IPS-11a (cell line): ENCODE measurements around the gene IFIT1B.
A peak's percentile ranks its signal among the peaks of the same experiment; 100 is the strongest.
"Not testable (repeated sequence)": the region's sequence is repeated elsewhere in the genome, so short reads cannot be mapped to it uniquely, and the experiment has no call there.

Experiments used
- H3K4me3 ChIP-seq: one replicate; pipeline ENCODE4 v1.5.1; 2013; ENCODE audit warnings: low read depth, low read length, control low read depth

Gene IFIT1B

DNA sequence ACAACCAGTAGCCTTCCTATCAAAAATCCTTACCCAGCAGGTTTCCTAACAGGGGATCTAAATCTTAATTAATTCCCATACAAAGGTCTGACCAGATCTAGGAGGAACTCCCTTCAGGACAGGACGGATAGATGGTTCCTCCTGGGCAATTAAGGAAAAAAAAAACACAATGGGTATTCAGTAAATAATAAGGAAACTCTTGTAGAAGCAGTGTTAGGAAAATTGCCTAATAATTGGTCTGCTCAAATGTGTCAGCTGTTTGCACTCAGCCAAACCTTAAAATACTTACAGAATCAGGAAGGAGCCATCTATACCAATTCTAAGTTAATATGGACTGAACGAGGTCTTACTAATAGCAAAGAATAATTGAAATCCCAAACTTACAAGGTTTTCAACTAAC is 33.3 kb downstream of the IFIT1B start:
- H3K4me3 ChIP-seq, result not testable (repeated sequence)

DNA sequence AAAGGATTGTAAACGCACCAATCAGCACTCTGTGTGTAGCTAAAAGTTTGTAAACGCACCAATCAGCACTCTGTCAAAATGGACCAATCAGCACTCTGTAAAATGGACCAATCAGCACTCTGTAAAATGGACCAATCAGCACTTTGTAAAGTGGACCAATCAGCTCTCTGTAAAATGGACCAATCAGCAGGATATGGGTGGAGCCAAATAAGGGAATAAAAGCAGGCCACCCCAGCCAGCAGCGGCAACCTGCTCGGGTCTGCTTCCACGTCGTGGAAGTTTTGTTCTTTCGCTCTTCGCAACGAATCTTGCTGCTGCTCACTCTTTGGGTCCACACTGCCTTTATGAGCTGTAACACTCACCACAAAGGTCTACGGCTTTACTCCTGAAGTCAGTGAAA is 34.4 kb downstream of the IFIT1B start:
- not testable (repeated sequence) for H3K4me3 ChIP-seq

DNA sequence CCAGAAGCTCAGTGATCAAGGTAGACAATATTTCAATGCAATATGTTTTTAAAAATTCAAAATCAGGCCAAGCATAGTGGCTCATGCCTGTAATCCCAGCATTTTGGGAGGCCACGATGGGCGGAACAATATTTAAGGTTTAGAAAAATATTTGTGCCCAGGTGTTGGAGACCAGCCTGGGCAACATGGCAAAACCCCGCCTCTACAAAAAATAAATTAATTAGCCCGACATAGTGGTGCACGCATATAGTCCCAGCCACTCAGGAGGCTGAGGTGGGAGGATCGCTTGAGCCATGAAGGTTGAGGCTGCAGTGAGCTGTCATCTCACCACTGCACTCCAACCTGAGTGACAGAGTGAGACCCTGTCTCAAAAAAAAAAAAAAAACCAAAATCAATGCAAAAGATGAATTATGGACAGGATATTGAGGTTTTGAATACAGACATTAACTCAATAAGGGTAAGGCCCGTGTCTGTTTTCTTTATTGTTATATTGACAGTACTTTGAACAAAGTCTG is 35.6 kb downstream of the IFIT1B start:
- no peak overlapping the region for H3K4me3 ChIP-seq

DNA sequence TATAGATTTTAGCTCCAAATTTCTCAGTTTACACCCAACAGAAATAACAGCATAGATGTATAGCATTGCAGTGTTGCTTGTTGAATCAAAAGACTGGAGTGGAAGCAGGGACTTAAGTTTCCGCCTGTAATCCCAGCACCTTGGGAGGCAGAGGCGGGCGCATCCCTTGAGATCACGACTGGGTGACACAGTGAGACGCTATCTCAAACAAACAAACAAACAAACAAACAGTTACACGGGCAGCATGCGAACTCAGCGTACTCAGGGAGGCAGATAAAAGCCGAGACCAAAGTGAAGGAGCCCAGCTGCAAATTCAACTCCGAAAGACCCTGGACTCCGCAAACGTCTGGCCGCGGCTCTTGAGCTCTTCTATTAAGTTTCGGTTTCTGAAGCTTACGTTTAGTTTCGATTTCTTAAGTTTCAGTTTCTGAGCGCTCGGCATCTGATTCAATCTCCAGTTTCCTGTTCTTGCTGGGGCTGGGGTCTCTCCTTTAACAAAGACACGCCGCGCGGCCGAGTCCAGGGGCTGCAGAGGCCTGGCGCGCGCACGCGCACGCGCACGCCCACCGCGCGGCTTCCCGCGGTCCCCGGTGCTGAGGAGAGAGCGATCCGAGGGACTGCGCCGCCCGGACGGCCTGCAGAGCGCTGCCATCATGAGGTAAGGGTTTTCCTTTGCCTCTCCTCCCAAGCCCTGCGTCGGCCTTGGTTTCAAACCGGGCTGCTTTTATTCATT is 36.5 kb downstream of the IFIT1B start, which contains the start of gene IFIT5:
Gene IFIT5, plus strand, starts transcription at position 423 of the 733 bp plus-strand sequence. Its CDS starts 231 bp downstream, at position 654.
- peak within 1 kb of the TSS; percentile 80 for H3K4me3 ChIP-seq

DNA sequence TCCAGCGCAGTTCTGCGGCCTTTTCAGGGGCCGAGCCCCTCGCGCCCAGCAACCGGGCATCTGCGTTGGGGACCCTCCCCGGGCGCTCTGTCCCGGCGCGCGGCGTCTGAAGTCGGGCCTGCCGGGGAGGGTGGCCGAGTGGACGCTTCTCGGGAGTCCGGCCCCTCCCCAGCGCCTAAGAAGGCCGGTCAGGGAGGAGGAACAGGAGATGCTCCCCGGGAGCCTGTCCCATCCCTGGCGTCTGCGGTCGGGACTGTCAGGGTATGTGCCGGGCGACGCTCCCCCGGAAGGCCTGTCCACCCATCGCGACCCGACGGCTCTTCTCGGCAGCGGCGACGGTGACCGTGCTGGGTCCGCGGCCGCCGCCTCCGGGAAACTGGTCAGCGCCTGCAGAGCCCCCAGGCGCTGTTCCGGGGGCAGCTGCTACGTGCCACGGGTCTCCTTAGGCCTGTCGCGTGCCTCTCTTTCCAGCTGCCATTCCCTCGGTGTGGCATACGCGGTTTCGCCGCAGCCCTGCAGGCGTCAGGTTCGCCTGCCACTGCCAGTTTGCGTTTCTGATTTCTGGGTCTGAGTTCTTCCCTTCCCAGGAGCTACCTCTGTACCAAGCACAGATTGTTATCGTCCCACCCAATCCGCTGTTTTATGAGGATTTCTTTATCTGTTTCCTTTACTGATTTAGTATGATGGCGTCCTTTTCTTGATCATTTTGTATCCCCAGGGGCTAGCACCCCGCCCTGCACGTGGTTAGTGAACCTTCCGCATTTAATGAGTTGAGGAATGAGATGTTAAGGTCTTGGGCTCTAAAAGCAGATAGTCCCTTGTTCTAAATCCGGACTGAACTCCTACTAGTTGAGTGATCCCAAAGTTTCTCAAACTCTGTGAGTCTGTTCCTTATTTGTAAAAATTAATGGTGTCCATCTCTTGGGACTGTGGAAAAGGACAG is 37.3 kb downstream of the IFIT1B start:
- H3K4me3 ChIP-seq, result peak overlapping the region; percentile 80

DNA sequence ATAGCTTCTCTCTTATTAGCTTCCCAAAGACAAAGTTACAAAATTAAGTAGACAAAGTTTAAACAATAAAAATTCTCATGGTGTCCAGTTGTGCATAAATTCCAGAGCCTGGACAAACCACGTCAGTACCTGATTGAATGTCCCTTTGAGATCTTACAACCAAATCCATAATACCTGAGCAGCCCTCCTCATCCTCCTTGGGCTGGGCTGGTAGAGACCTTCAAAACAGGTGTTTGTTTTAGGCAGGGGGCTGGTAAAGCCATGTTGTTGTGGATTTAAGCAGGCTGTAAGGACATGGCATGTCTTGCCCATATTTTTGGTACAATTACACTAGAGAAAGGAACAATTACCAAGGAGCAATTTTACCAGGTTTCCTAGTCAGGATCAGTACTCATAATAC is 38.6 kb downstream of the IFIT1B start:
- H3K4me3 ChIP-seq, result no peak overlapping the region

DNA sequence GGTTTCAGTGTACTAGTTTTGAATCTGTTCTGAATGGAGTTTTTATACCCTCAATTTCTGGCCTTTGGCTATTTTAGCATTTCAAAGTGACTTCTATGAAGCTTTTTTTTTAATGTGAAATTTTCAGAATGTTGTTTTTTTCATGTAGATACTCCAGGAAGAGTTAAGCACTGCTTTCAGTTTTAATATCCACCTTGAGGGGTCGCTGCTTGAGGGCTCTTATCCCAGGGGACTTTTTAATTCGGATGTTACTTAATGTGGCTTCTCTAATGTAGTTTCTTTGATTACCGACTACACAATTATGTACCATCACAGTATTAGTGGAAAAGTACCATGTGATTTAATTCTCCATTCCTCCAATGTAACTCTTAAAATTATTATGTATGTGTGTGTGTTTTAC is 41.7 kb downstream of the IFIT1B start:
- no peak overlapping the region for H3K4me3 ChIP-seq

DNA sequence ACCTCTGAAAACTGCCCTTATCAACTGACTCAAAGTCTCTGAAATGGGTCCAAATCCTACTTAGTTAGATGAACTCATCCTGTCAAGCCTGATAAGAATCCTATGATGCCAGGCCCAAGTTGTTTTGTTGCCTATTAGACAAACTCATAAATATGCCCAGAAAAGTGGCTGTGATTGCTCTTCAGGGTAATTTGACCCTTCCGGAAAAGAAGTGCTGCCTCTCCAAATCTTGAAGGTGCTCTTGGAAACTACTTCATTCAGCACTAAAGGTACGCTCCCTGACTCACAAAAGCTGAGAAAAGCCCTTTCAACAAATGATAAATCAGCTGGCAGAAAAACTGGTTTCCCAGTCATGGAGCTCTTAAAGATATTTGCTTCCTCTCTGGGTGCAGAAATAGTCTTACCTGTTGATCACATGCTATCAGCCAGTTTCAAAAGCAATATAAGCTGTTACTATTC is 43.2 kb downstream of the IFIT1B start:
- H3K4me3 ChIP-seq, result no peak overlapping the region

DNA sequence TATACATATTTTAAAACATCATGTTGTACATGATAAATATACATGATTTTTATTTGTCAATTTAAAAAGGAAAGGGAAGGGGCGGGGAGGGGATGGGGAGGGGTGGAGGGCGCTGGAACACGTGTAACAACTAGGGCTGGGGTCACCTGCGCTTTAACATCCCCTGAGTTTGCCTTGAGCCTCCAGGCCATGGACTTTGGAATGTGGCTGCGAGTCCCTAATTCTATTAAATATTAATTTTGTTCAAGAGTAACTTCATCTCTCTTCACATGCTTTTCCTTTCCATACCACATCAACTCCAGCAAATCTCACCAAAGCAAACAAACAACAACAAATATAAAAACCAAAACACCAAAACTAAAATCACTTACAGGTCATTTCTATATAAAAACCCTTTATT is 47.1 kb downstream of the IFIT1B start:
- no peak overlapping the region for H3K4me3 ChIP-seq

DNA sequence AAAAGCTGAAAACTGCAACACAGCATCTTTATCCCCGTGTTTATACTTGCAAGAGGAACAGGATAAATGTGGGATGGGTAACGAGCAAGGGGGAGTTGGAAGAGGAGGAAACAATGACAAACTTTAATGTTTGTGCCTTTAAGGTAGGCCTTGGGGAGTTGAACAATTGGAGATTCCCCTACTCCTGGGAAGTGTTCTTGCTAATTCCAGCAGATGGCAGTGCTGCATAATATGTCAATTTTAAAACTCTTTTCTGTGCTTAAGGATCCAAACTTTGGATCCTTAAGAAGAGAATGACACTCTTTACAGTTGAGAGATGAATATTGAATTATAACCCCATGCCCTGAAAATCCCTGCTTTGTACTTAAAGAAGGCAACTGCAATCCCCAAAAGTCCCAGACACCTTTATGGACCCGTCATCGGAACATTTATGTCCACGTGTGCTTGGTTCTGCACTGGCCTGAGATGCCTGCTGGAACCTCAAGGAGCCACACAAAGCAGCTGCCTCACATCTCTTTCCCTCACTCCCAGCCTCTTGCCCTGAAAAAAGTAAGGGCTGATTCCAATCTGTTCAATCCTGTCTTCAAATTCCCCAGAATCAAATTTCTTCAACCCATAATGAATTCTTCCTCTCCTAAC is 48.5 kb downstream of the IFIT1B start:
- no peak overlapping the region for H3K4me3 ChIP-seq

DNA sequence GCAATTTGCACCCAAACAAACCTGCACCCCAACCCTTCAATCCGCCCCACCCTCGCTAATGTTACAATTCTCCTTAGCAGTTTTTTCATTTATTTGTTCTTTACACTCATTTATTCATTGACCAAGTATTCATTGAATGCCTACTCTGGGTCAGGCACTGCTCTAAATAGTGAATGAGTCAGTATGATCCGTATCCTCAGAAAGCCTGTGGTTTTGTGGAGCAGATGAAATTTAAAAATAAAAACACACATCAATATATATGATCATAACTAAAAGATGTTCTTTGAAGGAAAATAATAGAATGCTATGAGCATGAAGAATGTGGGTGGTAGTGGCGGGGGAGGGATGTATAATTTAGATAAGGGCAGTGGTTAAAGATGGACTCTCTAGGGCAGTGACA is 49.8 kb downstream of the IFIT1B start:
- H3K4me3 ChIP-seq, result no peak overlapping the region

DNA sequence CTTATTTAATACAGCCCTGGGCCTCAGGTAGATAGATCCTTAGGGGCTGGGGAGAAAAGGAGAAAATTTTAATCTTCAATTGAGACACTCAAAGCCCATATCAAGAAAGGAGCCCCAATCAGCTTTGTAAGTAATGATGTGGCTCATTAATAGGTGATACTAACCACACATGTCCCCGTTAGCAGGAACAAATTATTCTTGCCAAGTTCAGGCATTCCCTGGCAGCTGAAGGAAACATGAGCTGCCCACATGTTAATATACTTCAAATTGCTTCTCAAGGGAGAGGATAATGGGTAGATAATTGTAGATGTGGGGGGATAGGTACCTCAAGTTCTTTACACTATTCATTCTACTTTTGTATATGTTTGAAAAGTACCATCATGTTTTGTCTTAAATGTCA is 51.0 kb downstream of the IFIT1B start:
- no peak overlapping the region for H3K4me3 ChIP-seq

DNA sequence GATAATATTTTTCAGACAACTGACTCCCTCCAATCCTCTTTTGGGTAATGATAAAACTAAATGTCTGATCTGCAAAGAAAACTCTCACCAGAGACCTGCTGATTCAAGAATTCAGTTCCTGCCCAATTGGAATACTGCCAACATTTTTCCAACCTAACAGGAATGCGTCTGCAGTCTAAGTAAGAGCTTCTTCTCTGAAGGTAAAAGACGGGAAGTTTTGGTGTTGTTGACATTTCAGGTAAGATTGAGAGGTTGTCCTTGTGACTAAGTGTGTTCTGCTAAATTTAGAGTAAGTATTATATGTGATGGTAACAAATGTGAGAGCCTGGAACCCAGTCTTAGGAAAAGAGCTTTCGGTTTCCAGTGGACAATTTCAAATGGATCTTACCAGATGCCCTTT is 54.1 kb downstream of the IFIT1B start:
- no peak overlapping the region for H3K4me3 ChIP-seq
